H1 (cell line): ENCODE data around the gene DBH. TPM values are rescaled to one million over a fixed set of nuclear protein-coding genes. Genes with fewer than 3 reads are reported as not detected.

Source experiments
- CTCF ChIA-PET: fragments of 300-600 bp; sonication (Branson Sonifier 250); formaldehyde crosslinking; loops from one replicate; lab custom pipeline; 2021; ENCODE audit not compliant: partially characterized antibody; lab: Charles Lee
- POLR2A ChIA-PET: fragments of 300-600 bp; sonication (Branson Sonifier 250); formaldehyde crosslinking; loops from one replicate; lab custom pipeline; 2021; ENCODE audit warnings: inconsistent platforms; ENCODE audit not compliant: partially characterized antibody; lab: Charles Lee
- DNase-seq, 2 experiments: peaks; one replicate each; pipeline versions ENCODE4 v3.0.0 to v3.0.0-alpha.2; 2010 to 2022; ENCODE audit warnings: low spot score in 2 of 2, low read depth in 1 of 2, mixed read lengths in 1 of 2
- FAIRE-seq: peaks from 2 replicates; lab custom pipeline; 2011; peaks lifted over from hg19 to GRCh38; lab: Jason Lieb, UNC
- H2AFZ ChIP-seq: 2 replicates; pipeline ENCODE4 v1.8.1; 2012; ENCODE audit warnings: low read length, inconsistent platforms
- H2AK5ac ChIP-seq: 2 replicates; pipeline ENCODE4 v1.6.1; 2013; ENCODE audit warnings: low read depth, low read length
- H2BK120ac ChIP-seq: replicated peaks from 2 replicates; pipeline ENCODE3; 2013; ENCODE audit warnings: low read depth, low read length, inconsistent platforms
- H2BK12ac ChIP-seq: 2 replicates; pipeline ENCODE4 v1.6.1; 2013; ENCODE audit warnings: low read depth, low read length
- H2BK15ac ChIP-seq: 2 replicates; pipeline ENCODE4 v1.6.1; 2013; ENCODE audit warnings: low read length
- H2BK20ac ChIP-seq: 2 replicates; pipeline ENCODE4 v1.6.1; 2013; ENCODE audit warnings: low read length
- H2BK5ac ChIP-seq: 2 replicates; pipeline ENCODE4 v1.6.1; 2013; ENCODE audit warnings: low read depth, low read length
- H3K14ac ChIP-seq: 2 replicates; pipeline ENCODE4 v1.6.1; 2013; ENCODE audit warnings: inconsistent platforms; ENCODE audit not compliant: insufficient read length
- H3K18ac ChIP-seq: 2 replicates; pipeline ENCODE4 v1.6.1; 2013; ENCODE audit warnings: low read length; ENCODE audit errors: extremely low read depth
- H3K23ac ChIP-seq: 2 replicates; pipeline ENCODE4 v1.6.1; 2013; ENCODE audit warnings: inconsistent platforms; ENCODE audit not compliant: insufficient read length
- H3K23me2 ChIP-seq: 2 replicates; pipeline ENCODE4 v1.6.1; 2013; ENCODE audit warnings: low read depth, low read length
- H3K27ac ChIP-seq: 2 replicates; pipeline ENCODE4 v1.6.1; 2011; ENCODE audit warnings: low read depth, low read length, inconsistent platforms
- H3K27me3 ChIP-seq, 4 experiments: replicated peaks in 1 of 4; 1 replicate in 1 of 4; 2 replicates in 3 of 4; pipeline versions ENCODE4 v1.6.1 to v1.8.1; 2011 to 2013; ENCODE audit warnings: low read length in 3 of 4, mild to moderate bottlenecking in 3 of 4, inconsistent platforms in 2 of 4, mixed read lengths in 2 of 4, moderate library complexity in 1 of 4; ENCODE audit not compliant: control insufficient read depth in 3 of 4, insufficient read depth in 3 of 4; ENCODE audit errors: extremely low read depth in 1 of 4
- H3K36me3 ChIP-seq, 4 experiments: 2 replicates each; pipeline versions ENCODE4 v1.6.1 to v1.8.1; 2011 to 2013; ENCODE audit warnings: mild to moderate bottlenecking in 4 of 4, low read length in 3 of 4, moderate library complexity in 2 of 4, control low read depth in 1 of 4, inconsistent platforms in 1 of 4; ENCODE audit not compliant: insufficient read depth in 4 of 4, control insufficient read depth in 2 of 4
- H3K4ac ChIP-seq: replicated peaks from 2 replicates; pipeline ENCODE3; 2013; ENCODE audit warnings: low read length, low read depth, mixed read lengths, inconsistent platforms; ENCODE audit not compliant: insufficient read length
- H3K4me1 ChIP-seq, 4 experiments: replicated peaks in 1 of 4; 1 replicate in 1 of 4; 2 replicates in 3 of 4; pipeline versions ENCODE4 v1.6.1 to v1.8.1; 2011 to 2013; ENCODE audit warnings: low read length in 3 of 4, inconsistent platforms in 2 of 4, mixed read lengths in 1 of 4; ENCODE audit not compliant: insufficient read depth in 4 of 4, control insufficient read depth in 3 of 4
- H3K4me2 ChIP-seq, 2 experiments: 2 replicates each; pipeline versions ENCODE4 v1.6.1 to v1.8.1; 2011 to 2013; ENCODE audit warnings: low read depth in 2 of 2, low read length in 2 of 2, control low read depth in 1 of 2, inconsistent platforms in 1 of 2, mild to moderate bottlenecking in 1 of 2; ENCODE audit not compliant: insufficient read depth in 1 of 2
- H3K4me3 ChIP-seq, 4 experiments: fragments of 200-600, 300-600 bp in 1 of 4; sonication (generic), shearing (Covaris generic), sonication (Bioruptor Twin) in 1 of 4; 2 replicates each; pipeline versions ENCODE4 v1.5.1 to v1.8.1; 2011 to 2016; ENCODE audit warnings: low read length in 4 of 4, low read depth in 3 of 4, control low read depth in 2 of 4, inconsistent platforms in 2 of 4, mild to moderate bottlenecking in 2 of 4, mixed read lengths in 1 of 4, moderate library complexity in 1 of 4; ENCODE audit not compliant: insufficient read depth in 2 of 4; ENCODE audit errors: extremely low read depth in 1 of 4
- H3K56ac ChIP-seq: replicated peaks from 2 replicates; pipeline ENCODE3; 2013; ENCODE audit warnings: low read depth, mild to moderate bottlenecking, mixed read lengths, low read length, inconsistent platforms; ENCODE audit not compliant: insufficient read length
- H3K79me1 ChIP-seq: 2 replicates; pipeline ENCODE4 v1.6.1; 2013; ENCODE audit warnings: low read depth, low read length, control low read depth
- H3K79me2 ChIP-seq, 2 experiments: 2 replicates each; pipeline versions ENCODE4 v1.6.1 to v1.8.1; 2012 to 2013; ENCODE audit warnings: low read length in 2 of 2, mild to moderate bottlenecking in 2 of 2, inconsistent platforms in 1 of 2; ENCODE audit not compliant: insufficient read depth in 2 of 2, control insufficient read depth in 1 of 2
- H3K9ac ChIP-seq, 4 experiments: replicated peaks in 1 of 4; 1 replicate in 1 of 4; 2 replicates in 3 of 4; pipeline versions ENCODE4 v1.6.1 to v1.8.1; 2011 to 2013; ENCODE audit warnings: low read depth in 3 of 4, low read length in 3 of 4, control low read depth in 2 of 4, mild to moderate bottlenecking in 2 of 4, moderate library complexity in 2 of 4, inconsistent platforms in 1 of 4; ENCODE audit errors: extremely low read depth in 1 of 4
- H3K9me3 ChIP-seq, 2 experiments: 2 replicates each; pipeline versions ENCODE4 v1.6.1 to v1.8.1; 2012 to 2013; ENCODE audit warnings: mild to moderate bottlenecking in 2 of 2, moderate library complexity in 2 of 2, control low read depth in 1 of 2, inconsistent platforms in 1 of 2, low read depth in 1 of 2, low read length in 1 of 2, mixed read lengths in 1 of 2; ENCODE audit not compliant: insufficient read depth in 2 of 2
- H4K20me1 ChIP-seq, 2 experiments: replicated peaks in 1 of 2; 2 replicates each; pipeline versions ENCODE3 to v1.8.1; 2011 to 2013; ENCODE audit warnings: inconsistent platforms in 2 of 2, low read length in 2 of 2, mild to moderate bottlenecking in 1 of 2; ENCODE audit not compliant: insufficient read depth in 2 of 2, control insufficient read depth in 1 of 2
- H4K5ac ChIP-seq: 2 replicates; pipeline ENCODE4 v1.6.1; 2013; ENCODE audit warnings: low read length, low read depth, mixed read lengths, inconsistent platforms; ENCODE audit not compliant: insufficient read length
- H4K8ac ChIP-seq: 2 replicates; pipeline ENCODE4 v1.8.0; 2013; ENCODE audit warnings: mild to moderate bottlenecking, moderate library complexity, low read length, inconsistent platforms; ENCODE audit not compliant: insufficient read depth; ENCODE audit errors: extremely low read depth
- H4K91ac ChIP-seq: replicated peaks from 2 replicates; pipeline ENCODE3; 2013; ENCODE audit warnings: low read length, mixed read lengths, inconsistent platforms; ENCODE audit not compliant: insufficient read length
- CBX8 ChIP-seq: fragments of 300-800, 300-1000 bp; sonication (generic); IDR thresholded peaks from 2 replicates; pipeline ENCODE4 v1.7.1; 2016; ENCODE audit warnings: low read depth, low read length, borderline replicate concordance
- CEBPB ChIP-seq: IDR thresholded peaks from 2 replicates; pipeline ENCODE4 v1.6.1; 2012; ENCODE audit warnings: low read depth, low read length
- CHD1 ChIP-seq: IDR thresholded peaks from 2 replicates; pipeline ENCODE4 v1.6.1; 2012; ENCODE audit warnings: low read depth, low read length, improper control_type of control experiment
- HDAC2 ChIP-seq, 2 experiments: fragments of 300-600 bp in 1 of 2; sonication (generic) in 1 of 2; IDR thresholded peaks; 2 replicates each; pipeline ENCODE4 v1.6.1; 2011 to 2012; ENCODE audit warnings: low read depth in 2 of 2, low read length in 2 of 2, mild to moderate bottlenecking in 2 of 2, moderate library complexity in 2 of 2, borderline replicate concordance in 1 of 2, inconsistent platforms in 1 of 2
- MAFK ChIP-seq: IDR thresholded peaks from 2 replicates; pipeline ENCODE4 v1.6.1; 2012; ENCODE audit warnings: low read depth, mild to moderate bottlenecking, improper control_type of control experiment, low read length
- RBBP5 ChIP-seq: IDR thresholded peaks from 2 replicates; pipeline ENCODE4 v1.7.1; 2012; ENCODE audit warnings: low read depth, mild to moderate bottlenecking, inconsistent platforms, low read length, moderate library complexity, borderline replicate concordance
- SAP30 ChIP-seq: fragments of 300-600 bp; sonication (generic); IDR thresholded peaks from 2 replicates; pipeline ENCODE4 v1.7.1; 2012; ENCODE audit warnings: low read length, moderate library complexity, mild to moderate bottlenecking, inconsistent platforms; ENCODE audit not compliant: insufficient read depth, insufficient replicate concordance
- SIX5 ChIP-seq: IDR thresholded peaks from 2 replicates; pipeline ENCODE4 v1.6.1; 2011; ENCODE audit warnings: mild to moderate bottlenecking, low read depth, low read length
- SP2 ChIP-seq: IDR thresholded peaks from 2 replicates; pipeline ENCODE4 v1.6.1; 2012; ENCODE audit warnings: mild to moderate bottlenecking, low read length, inconsistent platforms
- USF2 ChIP-seq: IDR thresholded peaks from 2 replicates; pipeline ENCODE4 v1.6.1; 2011; ENCODE audit warnings: low read length, improper control_type of control experiment
- WGBS, 2 experiments: shearing (Covaris generic) in 1 of 2; methylation state at CpG; one replicate each; pipeline versions ENCODE4 v1.1.6 to v1.1.7; 2013 to 2015; ENCODE audit warnings: low lambda C conversion rate in 2 of 2, mixed read lengths in 2 of 2, inconsistent platforms in 1 of 2, low coverage in 1 of 2, missing lambda C conversion rate in 1 of 2; ENCODE audit not compliant: insufficient replicate concordance in 2 of 2, insufficient coverage in 1 of 2, insufficient read length in 1 of 2; ENCODE audit errors: extremely low coverage in 1 of 2, missing lambda C conversion rate in 1 of 2; 5-methylcytosine and 5-hydroxymethylcytosine counted together
- polyA plus RNA-seq, 7 experiments: library from polyadenylated mRNA; depleted of rRNA in 3 of 7; stranded (reverse) in 5 of 7; unstranded in 2 of 7; fragments of >200 nt in 5 of 7; fragments of 200-250 nt in 2 of 7; gene quantifications; 1 replicate in 5 of 7; 2 replicates in 1 of 7; 4 replicates in 1 of 7; pipeline versions ENCODE4 v1.2.1 to v1.2.3, GENCODE V29; 2011 to 2013; ENCODE audit warnings: missing spikeins in 2 of 7, mixed read lengths in 2 of 7
- total RNA-seq: library from RNA; stranded (reverse); fragmentation: NEBNext Ultra II Directional; extraction: Animal tissue kit (Norgen Biotek cat#: 25700); gene quantifications from 2 replicates; pipeline ENCODE4 v1.2.1, GENCODE V29; 2021

Gene DBH
- total and polyA plus RNA-seq, 2 of the 8 experiments (the other 6 are each of a cell fraction or from before 2014, with no cell fraction given) = 0.18 TPM; not detected in 1

- no peak overlapping the region for H4K5ac ChIP-seq
- no peak overlapping the region for H2AFZ ChIP-seq
- H3K36me3 ChIP-seq = no peaks in the 10 kb centered on the region
- H3K79me2 ChIP-seq = no peaks in the 10 kb centered on the region
- H3K23me2 ChIP-seq = no peaks in the 10 kb centered on the region
- H2BK5ac ChIP-seq = no peak overlapping the region
- H3K23ac ChIP-seq = no peak overlapping the region
- H3K56ac ChIP-seq = no peak overlapping the region
- no peaks in the 10 kb centered on the region for H3K79me1 ChIP-seq
- ChIA-PET POLR2A (interaction anchor here (1.0 to 1.2 kb wide), 2 partner anchors 18 to 273 kb away, joined by 3 read pairs; no protein-coding TSS in a partner anchor), CTCF (interaction anchor here (0.6 to 1.9 kb wide), 5 partner anchors 10 to 100 kb away, joined by 3 to 6 read pairs (median 3); no protein-coding TSS in a partner anchor)
- no peak overlapping the region for H2BK120ac ChIP-seq
- no peak overlapping the region for H4K91ac ChIP-seq
- no peak for FAIRE-seq
- no peak overlapping the region for H3K4me3 ChIP-seq
- H3K27ac ChIP-seq = no peak overlapping the region
- H3K9ac ChIP-seq = no peak overlapping the region
- H3K4ac ChIP-seq = no peak overlapping the region
- H4K8ac ChIP-seq = peak overlapping the region; percentile 59; the same call in 1 of the 2 replicates
- H2AK5ac ChIP-seq = no peak overlapping the region
- no peaks in the 10 kb centered on the region for H3K4me1 ChIP-seq
- WGBS, 2 experiments = 79% methylated on average over 15 of the region's 16 CpGs; no CpG with 5 or more reads in 1 of the 2 experiments
- H3K9me3 ChIP-seq = no peaks in the 10 kb centered on the region
- no peak overlapping the region for H3K18ac ChIP-seq
- DNase-seq = no peak
- H4K20me1 ChIP-seq = no peaks in the 10 kb centered on the region
- no peak overlapping the region for H2BK20ac ChIP-seq
- H3K27me3 ChIP-seq = peaks cover 0 to 9% (median 1%) of the 10 kb centered on the region in 4 experiments; a peak in 4 of 7 replicates
- H3K14ac ChIP-seq = no peak overlapping the region
- no peak overlapping the region for H2BK12ac ChIP-seq
- no peak overlapping the region for H3K4me2 ChIP-seq
- no peak overlapping the region for H2BK15ac ChIP-seq
- TF ChIP-seq USF2 (no peak), CBX8 (no peak), SP2 (no peak), CEBPB (no peak), HDAC2 (IDR thresholded peaks at IDR 0.05; ENCODE audit: borderline replicate concordance in 1 of 2, low read depth in 2 of 2, low read length in 2 of 2) (no peak), MAFK (no peak), CHD1 (no peak), SIX5 (no peak), RBBP5 (no peak), SAP30 (no peak)
Measured at GRCh38 chr9:133615186-133615585, 21.0 kb upstream of the DBH start.
